ENCODE results near the gene HS3ST4.

DNA sequence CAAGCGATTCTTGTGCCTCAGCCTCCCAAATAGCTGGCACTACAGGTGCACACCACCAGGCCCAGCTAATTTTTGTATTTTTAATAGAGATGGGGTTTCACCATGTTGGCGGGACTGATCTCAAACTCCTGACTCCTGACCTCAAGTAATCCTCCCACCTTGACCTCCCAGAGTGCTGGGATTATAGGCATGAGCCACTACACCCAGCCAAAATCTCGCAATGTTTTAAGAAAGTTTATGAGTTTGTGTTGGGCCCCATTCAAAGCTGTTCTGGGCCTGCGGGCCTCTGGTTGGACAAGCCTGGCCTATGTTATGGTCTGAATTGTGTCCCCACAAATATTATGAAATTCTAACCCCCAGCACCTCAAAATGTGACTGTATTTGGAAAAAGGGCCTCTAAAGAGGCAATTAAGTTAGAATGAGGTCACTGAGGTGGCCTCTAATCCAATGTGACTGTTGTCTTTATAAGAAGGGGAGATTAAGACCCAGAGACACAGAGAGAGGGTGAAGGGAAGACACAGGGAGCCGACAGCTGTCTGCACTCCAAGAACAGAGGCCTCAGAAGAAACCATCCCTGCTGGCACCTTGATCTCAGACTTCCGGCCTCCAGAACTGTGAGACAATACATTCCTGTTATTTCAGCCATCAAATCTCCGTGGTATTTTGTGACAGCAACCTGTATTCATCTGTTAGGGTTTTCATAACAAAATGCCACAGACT, 469.9 kb downstream of the HS3ST4 start:
- TF ChIP-seq, protein P1, sequence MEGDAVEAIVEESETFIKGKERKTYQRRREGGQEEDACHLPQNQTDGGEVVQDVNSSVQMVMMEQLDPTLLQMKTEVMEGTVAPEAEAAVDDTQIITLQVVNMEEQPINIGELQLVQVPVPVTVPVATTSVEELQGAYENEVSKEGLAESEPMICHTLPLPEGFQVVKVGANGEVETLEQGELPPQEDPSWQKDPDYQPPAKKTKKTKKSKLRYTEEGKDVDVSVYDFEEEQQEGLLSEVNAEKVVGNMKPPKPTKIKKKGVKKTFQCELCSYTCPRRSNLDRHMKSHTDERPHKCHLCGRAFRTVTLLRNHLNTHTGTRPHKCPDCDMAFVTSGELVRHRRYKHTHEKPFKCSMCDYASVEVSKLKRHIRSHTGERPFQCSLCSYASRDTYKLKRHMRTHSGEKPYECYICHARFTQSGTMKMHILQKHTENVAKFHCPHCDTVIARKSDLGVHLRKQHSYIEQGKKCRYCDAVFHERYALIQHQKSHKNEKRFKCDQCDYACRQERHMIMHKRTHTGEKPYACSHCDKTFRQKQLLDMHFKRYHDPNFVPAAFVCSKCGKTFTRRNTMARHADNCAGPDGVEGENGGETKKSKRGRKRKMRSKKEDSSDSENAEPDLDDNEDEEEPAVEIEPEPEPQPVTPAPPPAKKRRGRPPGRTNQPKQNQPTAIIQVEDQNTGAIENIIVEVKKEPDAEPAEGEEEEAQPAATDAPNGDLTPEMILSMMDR (IDR thresholded peaks at IDR 0.05; ENCODE audit: extremely low read depth in 1 of 2, insufficient read depth in 1 of 2, low read depth in 1 of 2, low read length in 2 of 2): no peak
- TF ChIP-seq EZH2 (IDR thresholded peaks at IDR 0.05; ENCODE audit: borderline replicate concordance, low read depth, low read length, severe bottlenecking) (no peak), MYC (IDR thresholded peaks at IDR 0.05; ENCODE audit: low read depth, low read length) (no peak), POLR2A (IDR thresholded peaks at IDR 0.05; ENCODE audit: low read depth, low read length) (no peak), POLR2AphosphoS5 (IDR thresholded peaks at IDR 0.05; ENCODE audit: insufficient read depth, low read depth, low read length) (no peak), GATA2 (IDR thresholded peaks at IDR 0.05; ENCODE audit: insufficient read depth, insufficient read length, low read depth, low read length) (no peak), JUN (IDR thresholded peaks at IDR 0.05; ENCODE audit: borderline replicate concordance, insufficient read depth, insufficient read length, low read depth) (no peak)
- TF ChIP-seq, protein P2, sequence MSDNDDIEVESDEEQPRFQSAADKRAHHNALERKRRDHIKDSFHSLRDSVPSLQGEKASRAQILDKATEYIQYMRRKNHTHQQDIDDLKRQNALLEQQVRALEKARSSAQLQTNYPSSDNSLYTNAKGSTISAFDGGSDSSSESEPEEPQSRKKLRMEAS (IDR thresholded peaks at IDR 0.05; ENCODE audit: insufficient read depth, insufficient read length): no peak

Data from endothelial cell of umbilical vein (primary cell).